ENCODE data around the gene PLEKHG5. TPM values are rescaled to one million over a fixed set of nuclear protein-coding genes. Genes with fewer than 3 reads are reported as not detected.

The PLEKHG5 gene
- total RNA-seq, 2 experiments from 2014 or later = 1.7 to 1.8 TPM

- no peaks in the 10 kb centered on the region for H3K9me3 Mint-ChIP-seq
- no peak overlapping the region for H3K4me3 Mint-ChIP-seq
- H3K4me1 Mint-ChIP-seq (ENCODE audit: low read depth) = peaks cover 2% of the 10 kb centered on the region
- no peaks in the 10 kb centered on the region for H3K27me3 Mint-ChIP-seq
- no peak for ATAC-seq
- no peaks in the 10 kb centered on the region for H3K36me3 Mint-ChIP-seq (ENCODE audit: low read depth)
- intact Hi-C loops (cut with micrococcal nuclease) = no loop called here
- no peak for DNase-seq
- no peak overlapping the region for H3K27ac Mint-ChIP-seq
- POLR2A ChIA-PET = interaction anchor here (0.7 kb wide), 1 partner anchor 10 kb away, joined by 3 read pairs; no protein-coding TSS in a partner anchor
- no peak for TF ChIP-seq CTCF (IDR thresholded peaks at IDR 0.05)
- CTCF ChIA-PET = interaction anchor here (1.4 kb wide), 1 partner anchor 8 kb away, joined by 3 read pairs; no protein-coding TSS in a partner anchor
These were observed 16.6 kb downstream of the PLEKHG5 start for GRCh38 chr1:6474815-6475282.

GRCh38 chr1:6473974-6474814, 17.3 kb downstream of the PLEKHG5 start:
- no peak overlapping the region for H3K4me3 Mint-ChIP-seq
- H3K9me3 Mint-ChIP-seq = no peaks in the 10 kb centered on the region
- H3K27me3 Mint-ChIP-seq = no peaks in the 10 kb centered on the region
- no peak for ATAC-seq
- no peak for TF ChIP-seq CTCF (IDR thresholded peaks at IDR 0.05)
- DNase-seq = no peak
- peaks cover 2% of the 10 kb centered on the region for H3K4me1 Mint-ChIP-seq (ENCODE audit: low read depth)
- no peaks in the 10 kb centered on the region for H3K36me3 Mint-ChIP-seq (ENCODE audit: low read depth)
- POLR2A ChIA-PET = no interaction called here
- no peak overlapping the region for H3K27ac Mint-ChIP-seq
- CTCF ChIA-PET = interaction anchor here (0.7 to 2.6 kb wide), 5 partner anchors 9 to 60 kb away, joined by 3 to 10 read pairs (median 3); no protein-coding TSS in a partner anchor
- intact Hi-C loops (cut with micrococcal nuclease) = no loop called here

- POLR2A ChIA-PET = no interaction called here
- no peaks in the 10 kb centered on the region for H3K27me3 Mint-ChIP-seq
These were observed 18.3 kb downstream of the PLEKHG5 start for GRCh38 chr1:6473156-6473555.

GRCh38 chr1:6472391-6472790, 19.1 kb downstream of the PLEKHG5 start:
- H3K9me3 Mint-ChIP-seq = no peaks in the 10 kb centered on the region
- intact Hi-C loops (cut with micrococcal nuclease) = no loop called here
- H3K4me3 Mint-ChIP-seq = no peak overlapping the region
- ChIA-PET POLR2A (no interaction called here), CTCF (interaction anchor here (0.8 to 2.6 kb wide), 9 partner anchors 9 to 49 kb away, joined by 3 to 10 read pairs (median 4); no protein-coding TSS in a partner anchor)
- ATAC-seq = no peak
- no peaks in the 10 kb centered on the region for H3K27me3 Mint-ChIP-seq
- H3K36me3 Mint-ChIP-seq (ENCODE audit: low read depth) = no peaks in the 10 kb centered on the region
- no peak for DNase-seq
- H3K4me1 Mint-ChIP-seq (ENCODE audit: low read depth) = peaks cover 2% of the 10 kb centered on the region
- H3K27ac Mint-ChIP-seq = no peak overlapping the region
- peak; percentile 28 for TF ChIP-seq CTCF (IDR thresholded peaks at IDR 0.05)

More at GRCh38 chr1:6473156-6473555, 18.3 kb downstream of the PLEKHG5 start:
- Mint-ChIP-seq H3K36me3 (ENCODE audit: low read depth) (no peaks in the 10 kb centered on the region), H3K27ac (no peak overlapping the region), H3K9me3 (no peaks in the 10 kb centered on the region), H3K4me1 (ENCODE audit: low read depth) (peaks cover 2% of the 10 kb centered on the region), H3K4me3 (no peak overlapping the region)
- no peak for TF ChIP-seq CTCF (IDR thresholded peaks at IDR 0.05)
- intact Hi-C loops (cut with micrococcal nuclease) = no loop called here
- CTCF ChIA-PET = interaction anchor here (0.7 to 2.6 kb wide), 7 partner anchors 8 to 59 kb away, joined by 3 to 10 read pairs (median 4); no protein-coding TSS in a partner anchor
- no peak for ATAC-seq
- no peak for DNase-seq

- no peaks in the 10 kb centered on the region for H3K9me3 Mint-ChIP-seq
- no peak overlapping the region for H3K27ac Mint-ChIP-seq
- intact Hi-C loops (cut with micrococcal nuclease) = no loop called here
- no peaks in the 10 kb centered on the region for H3K36me3 Mint-ChIP-seq (ENCODE audit: low read depth)
- POLR2A ChIA-PET = no interaction called here
- no peak for DNase-seq
- CTCF ChIA-PET = interaction anchor here (0.8 to 2.6 kb wide), 9 partner anchors 9 to 49 kb away, joined by 3 to 10 read pairs (median 4); no protein-coding TSS in a partner anchor
- H3K4me3 Mint-ChIP-seq = no peak overlapping the region
- no peak for ATAC-seq
- H3K27me3 Mint-ChIP-seq = no peaks in the 10 kb centered on the region
- no peak for TF ChIP-seq CTCF (IDR thresholded peaks at IDR 0.05)
- H3K4me1 Mint-ChIP-seq (ENCODE audit: low read depth) = peaks cover 2% of the 10 kb centered on the region
These were observed 19.5 kb downstream of the PLEKHG5 start for GRCh38 chr1:6471970-6472368.
